ENCODE measurements around the gene UGT2A3. TPM values are rescaled to one million over a fixed set of nuclear protein-coding genes. Genes with fewer than 3 reads are reported as not detected.

Gene UGT2A3
- total and polyA plus RNA-seq, 2 of the 8 experiments (the other 6 are each of a cell fraction or from before 2014, with no cell fraction given), result not detected

DNA sequence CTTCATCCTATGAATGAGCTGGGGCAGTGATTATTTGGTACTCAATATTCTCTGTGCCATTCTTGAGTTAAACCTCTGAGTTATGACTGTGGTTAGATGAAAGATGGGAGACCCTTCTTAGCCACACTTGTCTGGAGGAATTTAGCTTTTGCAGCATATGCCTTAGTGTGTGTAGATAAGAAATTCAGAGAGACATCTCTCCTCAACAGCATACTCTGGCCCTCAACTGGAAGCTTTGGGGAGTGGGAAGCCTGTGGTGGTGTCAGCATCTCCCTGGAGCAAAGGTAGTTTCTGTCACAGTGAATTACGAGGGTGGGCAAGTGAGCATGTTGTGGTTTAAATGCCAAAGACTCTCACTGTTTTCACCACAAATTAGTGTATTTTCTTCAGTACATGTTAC, 58.7 kb downstream of the UGT2A3 start (continued):
- TF ChIP-seq CHD7 (IDR thresholded peaks at IDR 0.05; ENCODE audit: insufficient replicate concordance, low read length) (no peak), KDM1A (IDR thresholded peaks at IDR 0.05; ENCODE audit: borderline replicate concordance, low read length) (no peak), TAF1 (IDR thresholded peaks at IDR 0.05; ENCODE audit: low read depth, low read length) (no peak), BRCA1 (IDR thresholded peaks at IDR 0.05; ENCODE audit: low read depth, low read length) (no peak), HDAC6 (IDR thresholded peaks at IDR 0.05; ENCODE audit: low read depth, low read length) (no peak), CBX8 (IDR thresholded peaks at IDR 0.05; ENCODE audit: borderline replicate concordance, low read depth, low read length) (no peak), SP1 (IDR thresholded peaks at IDR 0.05; ENCODE audit: low read depth, low read length) (no peak), SIRT6 (IDR thresholded peaks at IDR 0.05; ENCODE audit: low read length) (no peak)
- TF ChIP-seq, protein P1, sequence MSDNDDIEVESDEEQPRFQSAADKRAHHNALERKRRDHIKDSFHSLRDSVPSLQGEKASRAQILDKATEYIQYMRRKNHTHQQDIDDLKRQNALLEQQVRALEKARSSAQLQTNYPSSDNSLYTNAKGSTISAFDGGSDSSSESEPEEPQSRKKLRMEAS (IDR thresholded peaks at IDR 0.05), result no peak
